Keratinocyte (primary cell): Measurements from ENCODE around the gene CPA5. TPM values are rescaled to one million over a fixed set of nuclear protein-coding genes. Genes with fewer than 3 reads are reported as not detected.
"Not testable (repeated sequence)": the region's sequence is repeated elsewhere in the genome, so short reads cannot be mapped to it uniquely, and the experiment has no call there.

Source experiments
- DNase-seq: peaks from one replicate; pipeline ENCODE4 v3.0.0-alpha.2; 2011; ENCODE audit warnings: low read depth, missing footprints, low spot score
- FAIRE-seq: peaks from 2 replicates; lab custom pipeline; 2011; peaks lifted over from hg19 to GRCh38; lab: Jason Lieb, UNC
- H2AFZ ChIP-seq: 2 replicates; pipeline ENCODE4 v1.6.0; 2012; ENCODE audit warnings: low read length, control low read depth, inconsistent platforms; ENCODE audit not compliant: control insufficient read depth
- H3K27ac ChIP-seq: 2 replicates; pipeline ENCODE4 v1.5.1; 2011; ENCODE audit warnings: low read length; ENCODE audit not compliant: control insufficient read depth, insufficient read depth
- H3K27me3 ChIP-seq: 3 replicates; pipeline ENCODE4 v1.6.0; 2011; ENCODE audit warnings: low read length; ENCODE audit not compliant: control insufficient read depth, insufficient read depth; ENCODE audit errors: extremely low read depth
- H3K36me3 ChIP-seq, 2 experiments: 2 replicates in 1 of 2; 3 replicates in 1 of 2; pipeline ENCODE4 v1.5.1; 2011; ENCODE audit warnings: low read length in 2 of 2, mild to moderate bottlenecking in 1 of 2; ENCODE audit not compliant: control insufficient read depth in 2 of 2, insufficient read depth in 2 of 2; ENCODE audit errors: extremely low read depth in 1 of 2
- H3K4me1 ChIP-seq: 3 replicates; pipeline ENCODE4 v1.5.1; 2011; ENCODE audit warnings: low read length; ENCODE audit not compliant: control insufficient read depth, insufficient read depth; ENCODE audit errors: extremely low read depth
- H3K4me2 ChIP-seq: 3 replicates; pipeline ENCODE4 v1.6.0; 2011; ENCODE audit warnings: low read depth, low read length; ENCODE audit not compliant: control insufficient read depth, insufficient read depth; ENCODE audit errors: extremely low read depth
- H3K4me3 ChIP-seq, 3 experiments: fragments of 200-600 bp in 1 of 3; sonication (generic) in 1 of 3; 2 replicates in 2 of 3; 3 replicates in 1 of 3; pipeline ENCODE4 v1.5.1; 2011 to 2016; ENCODE audit warnings: low read length in 3 of 3, mild to moderate bottlenecking in 3 of 3, control low read depth in 2 of 3, inconsistent platforms in 1 of 3, low read depth in 1 of 3, mixed read lengths in 1 of 3, mixed run types in 1 of 3, moderate library complexity in 1 of 3; ENCODE audit not compliant: control insufficient read depth in 2 of 3, insufficient read depth in 2 of 3; ENCODE audit errors: extremely low read depth in 1 of 3
- H3K79me2 ChIP-seq: 2 replicates; pipeline ENCODE4 v1.6.0; 2012; ENCODE audit warnings: low read length; ENCODE audit not compliant: control insufficient read depth, insufficient read depth
- H3K9ac ChIP-seq: 3 replicates; pipeline ENCODE4 v1.6.0; 2011; ENCODE audit warnings: low read length; ENCODE audit not compliant: control insufficient read depth, insufficient read depth; ENCODE audit errors: extremely low read depth
- H3K9me1 ChIP-seq: 3 replicates; pipeline ENCODE4 v1.6.0; 2011; ENCODE audit warnings: low read length; ENCODE audit not compliant: control insufficient read depth, insufficient read depth; ENCODE audit errors: extremely low read depth
- H3K9me3 ChIP-seq: 2 replicates; pipeline ENCODE4 v1.5.1; 2012; ENCODE audit warnings: low read depth, low read length; ENCODE audit not compliant: control insufficient read depth
- H4K20me1 ChIP-seq: 3 replicates; pipeline ENCODE4 v1.6.0; 2011; ENCODE audit warnings: low read length; ENCODE audit not compliant: control insufficient read depth, insufficient read depth; ENCODE audit errors: extremely low read depth
- EZH2 ChIP-seq: IDR thresholded peaks from one replicate; pipeline ENCODE4 v1.6.1; 2012; ENCODE audit warnings: inconsistent platforms, mild to moderate bottlenecking, low read length, moderate library complexity
- dilution Hi-C: fragments of 300-500 bp; cut with MboI; formaldehyde crosslinking; loops from one replicate; pipeline ENCODE4 v1.7.0; 2020; ENCODE audit warnings: low sequenced_read_pairs; ENCODE audit not compliant: extremely low pct_ligation_motif_present
- polyA plus RNA-seq, 5 experiments: library from polyadenylated mRNA; depleted of rRNA in 3 of 5; stranded (reverse) in 3 of 5; stranded (forward) in 1 of 5; unstranded in 1 of 5; fragments of >200 nt; gene quantifications; 1 replicate in 1 of 5; 2 replicates in 3 of 5; 3 replicates in 1 of 5; pipeline versions ENCODE4 v1.2.1 to v1.2.3, GENCODE V29; 2011 to 2012; ENCODE audit warnings: missing spikeins in 2 of 5, low read depth in 1 of 5, low replicate concordance in 1 of 5
- TF ChIP-seq, protein P1 (sequence below), 3 experiments: IDR thresholded peaks in 1 of 3; conservative IDR thresholded peaks in 1 of 3; optimal IDR thresholded peaks in 1 of 3; 2 replicates in 2 of 3; 3 replicates in 1 of 3; pipeline versions ENCODE3 to v1.5.1; 2011; ENCODE audit warnings: low read length in 3 of 3, mild to moderate bottlenecking in 3 of 3, moderate library complexity in 2 of 3, control low read depth in 1 of 3, inconsistent platforms in 1 of 3; ENCODE audit not compliant: insufficient read depth in 2 of 3; ENCODE audit errors: extremely low read depth in 1 of 3

Gene CPA5
- polyA plus RNA-seq, 1 donor (not counting 4 experiments of a cell fraction or from before 2014, with no cell fraction given) = 0.24 TPM

DNA sequence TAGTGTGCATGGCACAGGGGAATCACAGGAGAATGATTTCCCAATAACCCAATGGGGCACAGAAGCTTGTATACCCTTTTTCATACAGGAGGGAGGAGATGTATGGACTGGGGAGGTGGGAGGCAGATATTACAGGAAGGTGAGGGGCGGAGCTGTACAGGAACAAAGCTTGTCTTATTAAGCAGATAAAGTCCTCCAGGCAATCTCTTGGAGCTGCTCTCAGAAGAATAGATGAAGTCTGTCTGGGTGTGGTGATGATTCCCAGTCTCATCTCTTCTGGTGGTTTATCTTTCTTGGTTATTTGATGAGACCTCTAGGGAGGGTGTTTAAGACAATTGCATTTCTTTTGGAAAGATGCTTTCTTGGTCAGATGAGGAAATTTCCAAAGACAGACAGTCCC, 25.1 kb upstream of the CPA5 start:
- Histone ChIP-seq H3K27ac (no peak overlapping the region), H4K20me1 (no peaks in the 10 kb centered on the region), H3K9me3 (no peaks in the 10 kb centered on the region), H2AFZ (no peak overlapping the region), H3K79me2 (no peaks in the 10 kb centered on the region), H3K4me1 (peaks cover 4% of the 10 kb centered on the region), H3K9ac (no peak overlapping the region), H3K4me3 (no peak overlapping the region), H3K9me1 (no peaks in the 10 kb centered on the region), H3K27me3 (no peaks in the 10 kb centered on the region), H3K36me3 (peaks cover 26 to 27% of the 10 kb centered on the region in 2 experiments), H3K4me2 (no peak overlapping the region)
- DNase-seq (no peak), FAIRE-seq (no peak)
- dilution Hi-C loops = no loop called here
- TF ChIP-seq, protein P1, sequence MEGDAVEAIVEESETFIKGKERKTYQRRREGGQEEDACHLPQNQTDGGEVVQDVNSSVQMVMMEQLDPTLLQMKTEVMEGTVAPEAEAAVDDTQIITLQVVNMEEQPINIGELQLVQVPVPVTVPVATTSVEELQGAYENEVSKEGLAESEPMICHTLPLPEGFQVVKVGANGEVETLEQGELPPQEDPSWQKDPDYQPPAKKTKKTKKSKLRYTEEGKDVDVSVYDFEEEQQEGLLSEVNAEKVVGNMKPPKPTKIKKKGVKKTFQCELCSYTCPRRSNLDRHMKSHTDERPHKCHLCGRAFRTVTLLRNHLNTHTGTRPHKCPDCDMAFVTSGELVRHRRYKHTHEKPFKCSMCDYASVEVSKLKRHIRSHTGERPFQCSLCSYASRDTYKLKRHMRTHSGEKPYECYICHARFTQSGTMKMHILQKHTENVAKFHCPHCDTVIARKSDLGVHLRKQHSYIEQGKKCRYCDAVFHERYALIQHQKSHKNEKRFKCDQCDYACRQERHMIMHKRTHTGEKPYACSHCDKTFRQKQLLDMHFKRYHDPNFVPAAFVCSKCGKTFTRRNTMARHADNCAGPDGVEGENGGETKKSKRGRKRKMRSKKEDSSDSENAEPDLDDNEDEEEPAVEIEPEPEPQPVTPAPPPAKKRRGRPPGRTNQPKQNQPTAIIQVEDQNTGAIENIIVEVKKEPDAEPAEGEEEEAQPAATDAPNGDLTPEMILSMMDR (optimal IDR thresholded peaks at IDR 0.05 in 1 of 3, IDR thresholded peaks at IDR 0.05 in 1 of 3, conservative IDR thresholded peaks at IDR 0.05 in 1 of 3; ENCODE audit: extremely low read depth in 1 of 3, insufficient read depth in 2 of 3, low read length in 3 of 3) = no peak
- TF ChIP-seq EZH2 = no peak

DNA sequence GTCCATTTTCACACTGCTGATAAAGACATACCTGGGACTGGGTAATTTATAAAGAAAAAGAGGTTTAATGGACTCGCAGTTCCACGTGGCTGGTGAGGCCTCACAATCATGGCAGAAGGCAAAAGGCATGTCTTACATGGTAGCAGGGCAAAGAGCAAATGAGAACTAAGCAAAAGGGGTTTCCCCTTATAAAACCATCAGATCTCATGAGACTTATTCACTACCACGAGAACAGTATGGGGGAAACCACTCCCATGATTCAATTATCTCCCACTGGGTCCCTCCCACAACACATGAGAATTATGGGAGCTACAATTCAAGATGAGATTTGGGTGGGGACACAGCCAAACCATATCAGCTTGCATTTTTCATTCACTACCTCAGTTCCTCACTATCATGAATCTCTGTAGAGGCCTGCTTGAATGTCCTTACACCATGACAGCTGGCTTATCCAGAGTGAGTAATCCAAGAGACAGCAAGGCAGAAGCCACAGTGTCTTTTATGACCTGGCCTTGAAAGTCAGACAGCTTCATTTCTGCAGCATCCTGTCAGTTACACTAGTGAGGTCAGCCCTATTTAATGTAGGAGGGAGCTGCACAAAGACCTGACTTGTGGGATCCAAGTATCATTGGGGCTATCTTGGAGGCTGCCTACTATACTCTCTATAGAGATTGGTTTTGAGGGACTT, 22.9 kb upstream of the CPA5 start:
- H2AFZ ChIP-seq, H3K4me2 ChIP-seq, H3K9ac ChIP-seq, H4K20me1 ChIP-seq, H3K27ac ChIP-seq, H3K4me3 ChIP-seq, H3K27me3 ChIP-seq, H3K4me1 ChIP-seq, dilution Hi-C loops, DNase-seq, FAIRE-seq, H3K79me2 ChIP-seq, H3K9me1 ChIP-seq, H3K9me3 ChIP-seq: not testable (repeated sequence)
- peaks cover 20 to 26% of the 10 kb centered on the region in 2 experiments for H3K36me3 ChIP-seq

DNA sequence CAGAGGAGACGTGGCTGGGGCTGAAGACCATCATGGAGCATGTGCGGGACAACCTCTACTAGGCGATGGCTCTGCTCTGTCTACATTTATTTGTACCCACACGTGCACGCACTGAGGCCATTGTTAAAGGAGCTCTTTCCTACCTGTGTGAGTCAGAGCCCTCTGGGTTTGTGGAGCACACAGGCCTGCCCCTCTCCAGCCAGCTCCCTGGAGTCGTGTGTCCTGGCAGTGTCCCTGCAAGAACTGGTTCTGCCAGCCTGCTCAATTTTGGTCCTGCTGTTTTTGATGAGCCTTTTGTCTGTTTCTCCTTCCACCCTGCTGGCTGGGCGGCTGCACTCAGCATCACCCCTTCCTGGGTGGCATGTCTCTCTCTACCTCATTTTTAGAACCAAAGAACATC, 22.0 kb upstream of the CPA5 start:
- H3K9ac ChIP-seq = no peak overlapping the region
- peaks cover 15 to 24% of the 10 kb centered on the region in 2 experiments for H3K36me3 ChIP-seq
- no peaks in the 10 kb centered on the region for H4K20me1 ChIP-seq
- H3K4me3 ChIP-seq = no peak overlapping the region
- no peaks in the 10 kb centered on the region for H3K79me2 ChIP-seq
- H2AFZ ChIP-seq = no peak overlapping the region
- no peak overlapping the region for H3K27ac ChIP-seq
- H3K4me2 ChIP-seq = no peak overlapping the region
- TF ChIP-seq EZH2 = no peak
- TF ChIP-seq, protein P1 (optimal IDR thresholded peaks at IDR 0.05 in 1 of 3, IDR thresholded peaks at IDR 0.05 in 1 of 3, conservative IDR thresholded peaks at IDR 0.05 in 1 of 3; ENCODE audit: extremely low read depth in 1 of 3, insufficient read depth in 2 of 3, low read length in 3 of 3) = no peak
- dilution Hi-C loops = no loop called here
- peaks cover 4% of the 10 kb centered on the region for H3K4me1 ChIP-seq
- FAIRE-seq = peak; percentile 67
- no peaks in the 10 kb centered on the region for H3K9me3 ChIP-seq
- no peaks in the 10 kb centered on the region for H3K27me3 ChIP-seq
- no peak for DNase-seq
- no peaks in the 10 kb centered on the region for H3K9me1 ChIP-seq
